ENCODE data around the gene ST8SIA1. TPM values are rescaled to one million over a fixed set of nuclear protein-coding genes. Genes with fewer than 3 reads are reported as not detected.

ST8SIA1 gene
- total RNA-seq, 1 experiment from 2014 or later: 1.5 TPM

GRCh38 chr12:22283006-22283506 is 51.5 kb downstream of the ST8SIA1 start:
- Histone ChIP-seq H3K27me3 (ENCODE audit: control insufficient read depth, insufficient read depth, low read length) (no peaks in the 10 kb centered on the region), H3K4me3 (ENCODE audit: insufficient read depth, low read depth, low read length) (no peak overlapping the region), H3K36me3 (replicated peaks; ENCODE audit: control insufficient read depth, insufficient read depth, low read length) (no peaks in the 10 kb centered on the region)
- no peak for DNase-seq

- H3K4me3 ChIP-seq (ENCODE audit: insufficient read depth, low read depth, low read length): no peak overlapping the region
- no peak for DNase-seq
- H3K27me3 ChIP-seq (ENCODE audit: control insufficient read depth, insufficient read depth, low read length): no peaks in the 10 kb centered on the region
- no peaks in the 10 kb centered on the region for H3K36me3 ChIP-seq (replicated peaks; ENCODE audit: control insufficient read depth, insufficient read depth, low read length)
Observed at GRCh38 chr12:22282283-22282682, 52.2 kb downstream of the ST8SIA1 start.

GRCh38 chr12:22276867-22277266 is 57.6 kb downstream of the ST8SIA1 start:
- H3K4me3 ChIP-seq (ENCODE audit: insufficient read depth, low read depth, low read length): no peak overlapping the region
- H3K36me3 ChIP-seq (replicated peaks; ENCODE audit: control insufficient read depth, insufficient read depth, low read length): no peaks in the 10 kb centered on the region
- no peaks in the 10 kb centered on the region for H3K27me3 ChIP-seq (ENCODE audit: control insufficient read depth, insufficient read depth, low read length)
- DNase-seq: no peak

GRCh38 chr12:22276313-22276712 is 58.2 kb downstream of the ST8SIA1 start:
- Histone ChIP-seq H3K4me3 (ENCODE audit: insufficient read depth, low read depth, low read length) (no peak overlapping the region), H3K27me3 (ENCODE audit: control insufficient read depth, insufficient read depth, low read length) (no peaks in the 10 kb centered on the region), H3K36me3 (replicated peaks; ENCODE audit: control insufficient read depth, insufficient read depth, low read length) (no peaks in the 10 kb centered on the region)
- DNase-seq: no peak

GRCh38 chr12:22275843-22276242 is 58.7 kb downstream of the ST8SIA1 start:
- Histone ChIP-seq H3K36me3 (replicated peaks; ENCODE audit: control insufficient read depth, insufficient read depth, low read length) (no peaks in the 10 kb centered on the region), H3K27me3 (ENCODE audit: control insufficient read depth, insufficient read depth, low read length) (no peaks in the 10 kb centered on the region), H3K4me3 (ENCODE audit: insufficient read depth, low read depth, low read length) (no peak overlapping the region)
- DNase-seq: no peak

- Histone ChIP-seq H3K4me3 (ENCODE audit: insufficient read depth, low read depth, low read length) (no peak overlapping the region), H3K27me3 (ENCODE audit: control insufficient read depth, insufficient read depth, low read length) (no peaks in the 10 kb centered on the region), H3K36me3 (replicated peaks; ENCODE audit: control insufficient read depth, insufficient read depth, low read length) (no peaks in the 10 kb centered on the region)
- no peak for DNase-seq
Observed at GRCh38 chr12:22272335-22273151, 62.0 kb downstream of the ST8SIA1 start.

- H3K36me3 ChIP-seq (replicated peaks; ENCODE audit: control insufficient read depth, insufficient read depth, low read length): no peaks in the 10 kb centered on the region
- no peak overlapping the region for H3K4me3 ChIP-seq (ENCODE audit: insufficient read depth, low read depth, low read length)
- no peak for DNase-seq
- no peaks in the 10 kb centered on the region for H3K27me3 ChIP-seq (ENCODE audit: control insufficient read depth, insufficient read depth, low read length)
Observed at GRCh38 chr12:22271023-22271422, 63.5 kb downstream of the ST8SIA1 start.

GRCh38 chr12:22268973-22269372 is 65.5 kb downstream of the ST8SIA1 start:
- Histone ChIP-seq H3K27me3 (ENCODE audit: control insufficient read depth, insufficient read depth, low read length) (no peaks in the 10 kb centered on the region), H3K4me3 (ENCODE audit: insufficient read depth, low read depth, low read length) (no peak overlapping the region), H3K36me3 (replicated peaks; ENCODE audit: control insufficient read depth, insufficient read depth, low read length) (no peaks in the 10 kb centered on the region)
- no peak for DNase-seq

- DNase-seq: no peak
- Histone ChIP-seq H3K4me3 (ENCODE audit: insufficient read depth, low read depth, low read length) (no peak overlapping the region), H3K27me3 (ENCODE audit: control insufficient read depth, insufficient read depth, low read length) (no peaks in the 10 kb centered on the region), H3K36me3 (replicated peaks; ENCODE audit: control insufficient read depth, insufficient read depth, low read length) (no peaks in the 10 kb centered on the region)
Observed at GRCh38 chr12:22268406-22268805, 66.1 kb downstream of the ST8SIA1 start.

GRCh38 chr12:22266101-22266500 is 68.4 kb downstream of the ST8SIA1 start:
- no peaks in the 10 kb centered on the region for H3K27me3 ChIP-seq (ENCODE audit: control insufficient read depth, insufficient read depth, low read length)
- no peak for DNase-seq
- no peaks in the 10 kb centered on the region for H3K36me3 ChIP-seq (replicated peaks; ENCODE audit: control insufficient read depth, insufficient read depth, low read length)
- H3K4me3 ChIP-seq (ENCODE audit: insufficient read depth, low read depth, low read length): no peak overlapping the region

GRCh38 chr12:22264380-22264779 is 70.1 kb downstream of the ST8SIA1 start:
- no peak for DNase-seq
- Histone ChIP-seq H3K27me3 (ENCODE audit: control insufficient read depth, insufficient read depth, low read length) (no peaks in the 10 kb centered on the region), H3K4me3 (ENCODE audit: insufficient read depth, low read depth, low read length) (no peak overlapping the region), H3K36me3 (replicated peaks; ENCODE audit: control insufficient read depth, insufficient read depth, low read length) (no peaks in the 10 kb centered on the region)

- no peak overlapping the region for H3K4me3 ChIP-seq (ENCODE audit: insufficient read depth, low read depth, low read length)
- DNase-seq: peak; percentile 12
Observed at GRCh38 chr12:22262309-22262708, 72.2 kb downstream of the ST8SIA1 start.

GRCh38 chr12:22257100-22257499 is 77.4 kb downstream of the ST8SIA1 start:
- H3K27me3 ChIP-seq (ENCODE audit: control insufficient read depth, insufficient read depth, low read length): no peaks in the 10 kb centered on the region
- no peaks in the 10 kb centered on the region for H3K36me3 ChIP-seq (replicated peaks; ENCODE audit: control insufficient read depth, insufficient read depth, low read length)
- no peak for DNase-seq
- H3K4me3 ChIP-seq (ENCODE audit: insufficient read depth, low read depth, low read length): no peak overlapping the region

More at GRCh38 chr12:22262309-22262708, 72.2 kb downstream of the ST8SIA1 start:
- Histone ChIP-seq H3K27me3 (ENCODE audit: control insufficient read depth, insufficient read depth, low read length) (no peaks in the 10 kb centered on the region), H3K36me3 (replicated peaks; ENCODE audit: control insufficient read depth, insufficient read depth, low read length) (no peaks in the 10 kb centered on the region)

GRCh38 chr12:22256605-22257004 is 77.9 kb downstream of the ST8SIA1 start:
- no peak for DNase-seq
- H3K36me3 ChIP-seq (replicated peaks; ENCODE audit: control insufficient read depth, insufficient read depth, low read length): no peaks in the 10 kb centered on the region
- H3K4me3 ChIP-seq (ENCODE audit: insufficient read depth, low read depth, low read length): no peak overlapping the region
- no peaks in the 10 kb centered on the region for H3K27me3 ChIP-seq (ENCODE audit: control insufficient read depth, insufficient read depth, low read length)

GRCh38 chr12:22256041-22256441 is 78.5 kb downstream of the ST8SIA1 start:
- Histone ChIP-seq H3K27me3 (ENCODE audit: control insufficient read depth, insufficient read depth, low read length) (no peaks in the 10 kb centered on the region), H3K36me3 (replicated peaks; ENCODE audit: control insufficient read depth, insufficient read depth, low read length) (no peaks in the 10 kb centered on the region), H3K4me3 (ENCODE audit: insufficient read depth, low read depth, low read length) (no peak overlapping the region)
- no peak for DNase-seq
